SK-N-SH (cell line): ENCODE results near the gene CD70. TPM values are rescaled to one million over a fixed set of nuclear protein-coding genes. Genes with fewer than 3 reads are reported as not detected.
"Not testable (repeated sequence)": the region's sequence is repeated elsewhere in the genome, so short reads cannot be mapped to it uniquely, and the experiment has no call there.

ENCODE experiments used
- CTCF ChIA-PET: fragments of 300-600, 350-600 bp; formaldehyde crosslinking; extraction: SDS; loops from one replicate; lab custom pipeline; 2021; lab: Yijun Ruan, JAX
- POLR2A ChIA-PET: fragments of 350-600 bp; sonication (Branson Sonifier 250); formaldehyde crosslinking; extraction: SDS; loops from one replicate; lab custom pipeline; 2020; ENCODE audit warnings: antibody characterized with exemption, inconsistent platforms; lab: Yijun Ruan, JAX
- DNase-seq: peaks from one replicate; pipeline ENCODE4 v3.0.0; 2012
- H2AFZ ChIP-seq: fragments of 200-600 bp; sonication (generic); 2 replicates; pipeline ENCODE4 v1.8.1; 2016; ENCODE audit warnings: antibody characterized with exemption, mild to moderate bottlenecking, low read depth
- H3F3A ChIP-seq: fragments of 200-600 bp; sonication (generic); replicated peaks from 2 replicates; pipeline ENCODE3; 2016; ENCODE audit warnings: antibody characterized with exemption, mild to moderate bottlenecking; ENCODE audit not compliant: insufficient read depth
- H3K27ac ChIP-seq, 2 experiments: fragments of 200-500 bp in 1 of 2; fragments of 200-600 bp in 1 of 2; sonication (Bioruptor generic) in 1 of 2; sonication (generic), shearing (Covaris generic) in 1 of 2; 2 replicates each; pipeline versions ENCODE4 v1.5.1 to v1.6.1; 2014 to 2016; ENCODE audit warnings: low read depth in 2 of 2, inconsistent platforms in 1 of 2, low read length in 1 of 2, mild to moderate bottlenecking in 1 of 2, mixed read lengths in 1 of 2
- H3K27me3 ChIP-seq: fragments of 200-600 bp; sonication (generic), shearing (Covaris generic); 2 replicates; pipeline ENCODE4 v1.6.1; 2016; ENCODE audit warnings: mixed run types; ENCODE audit not compliant: insufficient read depth
- H3K36me3 ChIP-seq, 2 experiments: fragments of 200-500 bp in 1 of 2; fragments of 200-600 bp in 1 of 2; sonication (Bioruptor generic) in 1 of 2; sonication (generic) in 1 of 2; replicated peaks in 1 of 2; 2 replicates each; pipeline versions ENCODE3 to v1.5.1; 2014 to 2016; ENCODE audit warnings: low read length in 1 of 2, mild to moderate bottlenecking in 1 of 2; ENCODE audit not compliant: insufficient read depth in 2 of 2, control insufficient read depth in 1 of 2
- H3K4me1 ChIP-seq, 2 experiments: fragments of 200-500 bp in 1 of 2; fragments of 200-600 bp in 1 of 2; sonication (Bioruptor generic) in 1 of 2; sonication (generic), shearing (Covaris generic) in 1 of 2; 2 replicates each; pipeline versions ENCODE4 v1.5.1 to v1.6.1; 2014 to 2016; ENCODE audit warnings: low read depth in 1 of 2, low read length in 1 of 2, mixed run types in 1 of 2; ENCODE audit not compliant: insufficient read depth in 2 of 2, control insufficient read depth in 1 of 2
- H3K4me2 ChIP-seq: fragments of 200-600 bp; sonication (generic), shearing (Covaris generic); 2 replicates; pipeline ENCODE4 v1.6.1; 2017; ENCODE audit warnings: mixed run types
- H3K4me3 ChIP-seq, 2 experiments: fragments of 200-500 bp in 1 of 2; fragments of 200-600 bp in 1 of 2; sonication (Bioruptor generic) in 1 of 2; sonication (generic), shearing (Covaris generic) in 1 of 2; 2 replicates each; pipeline versions ENCODE4 v1.5.1 to v1.8.1; 2014 to 2016; ENCODE audit warnings: low read depth in 2 of 2, inconsistent platforms in 1 of 2, low read length in 1 of 2, mild to moderate bottlenecking in 1 of 2, mixed read lengths in 1 of 2, moderate library complexity in 1 of 2
- H3K79me2 ChIP-seq: fragments of 200-600 bp; sonication (generic); 2 replicates; pipeline ENCODE4 v1.8.1; 2017; ENCODE audit warnings: mild to moderate bottlenecking; ENCODE audit not compliant: insufficient read depth
- H3K9ac ChIP-seq: fragments of 200-600 bp; sonication (generic); 2 replicates; pipeline ENCODE4 v1.6.1; 2017; ENCODE audit warnings: mixed run types
- H3K9me2 ChIP-seq: fragments of 200-600 bp; sonication (generic); 2 replicates; pipeline ENCODE4 v1.6.1; 2017; ENCODE audit warnings: mixed run types
- H3K9me3 ChIP-seq: fragments of 200-600 bp; sonication (generic); 2 replicates; pipeline ENCODE4 v1.6.1; 2017; ENCODE audit warnings: mixed run types, mild to moderate bottlenecking, moderate library complexity
- H4K20me1 ChIP-seq: fragments of 200-600 bp; sonication (generic); 2 replicates; pipeline ENCODE4 v1.6.1; 2017; ENCODE audit warnings: mild to moderate bottlenecking, mixed run types; ENCODE audit not compliant: insufficient read depth
- CTCF ChIP-seq: fragments of 200-600 bp; sonication (generic); IDR thresholded peaks from 2 replicates; pipeline ENCODE4 v1.6.1; 2017; ENCODE audit warnings: antibody characterized with exemption, mild to moderate bottlenecking, moderate library complexity
- NRF1 ChIP-seq: IDR thresholded peaks from 2 replicates; pipeline ENCODE4 v1.6.1; 2012; ENCODE audit warnings: low read depth, mild to moderate bottlenecking, low read length
- RAD21 ChIP-seq: IDR thresholded peaks from 2 replicates; pipeline ENCODE4 v1.6.1; 2012; ENCODE audit warnings: mild to moderate bottlenecking, low read length
- REST ChIP-seq: IDR thresholded peaks from 2 replicates; pipeline ENCODE4 v1.6.1; 2012; ENCODE audit warnings: mild to moderate bottlenecking, low read depth, low read length, moderate library complexity
- WGBS: methylation state at CpG from one replicate; pipeline ENCODE4 v1.1.6; 2017; ENCODE audit warnings: low lambda C conversion rate; 5-methylcytosine and 5-hydroxymethylcytosine counted together
- polyA plus RNA-seq, 3 experiments: library from polyadenylated mRNA; depleted of rRNA; stranded (reverse); fragments of >200 nt; gene quantifications; 2 replicates each; pipeline ENCODE4 v1.2.3, GENCODE V29; 2012

The CD70 gene
- polyA plus RNA-seq, 1 of the 3 experiments (the other 2 are of a cell fraction) = 142 TPM

GRCh38 chr19:6566727-6567126, 24.2 kb downstream of the CD70 start:
- not testable (repeated sequence) for H2AFZ ChIP-seq

GRCh38 chr19:6564393-6564792, 26.6 kb downstream of the CD70 start:
- Histone ChIP-seq H3K27me3 (peaks cover 40% of the 10 kb centered on the region; the same call in 1 of the 2 replicates), H3F3A (no peaks in the 10 kb centered on the region), H3K4me1 (no peaks in the 10 kb centered on the region), H2AFZ (no peak overlapping the region), H3K36me3 (no peaks in the 10 kb centered on the region), H3K9me3 (no peaks in the 10 kb centered on the region), H4K20me1 (no peaks in the 10 kb centered on the region), H3K27ac (no peak overlapping the region), H3K4me3 (no peak overlapping the region), H3K79me2 (no peaks in the 10 kb centered on the region), H3K9ac (no peak overlapping the region), H3K4me2 (no peak overlapping the region), H3K9me2 (no peaks in the 10 kb centered on the region)
- ChIA-PET CTCF (interaction anchor here (0.7 kb wide), 1 partner anchor 12 kb away, joined by 3 read pairs; no protein-coding TSS in a partner anchor), POLR2A (no interaction called here)
- TF ChIP-seq REST = peak; percentile 95
- no peak for TF ChIP-seq NRF1
- no peak for DNase-seq
- WGBS = 21% methylated on average over 2 of the region's 2 CpGs

More at GRCh38 chr19:6566727-6567126, 24.2 kb downstream of the CD70 start:
- H4K20me1 ChIP-seq, H3K9me2 ChIP-seq, H3F3A ChIP-seq, H3K4me2 ChIP-seq, H3K36me3 ChIP-seq, H3K9ac ChIP-seq, H3K27ac ChIP-seq, POLR2A ChIA-PET, DNase-seq, H3K4me1 ChIP-seq, H3K4me3 ChIP-seq, H3K79me2 ChIP-seq, CTCF ChIA-PET: not testable (repeated sequence)
- 2% methylated on average over 3 of the region's 3 CpGs for WGBS
- H3K27me3 ChIP-seq = peaks cover 22% of the 10 kb centered on the region; the same call in 1 of the 2 replicates
- H3K9me3 ChIP-seq = peaks cover 11% of the 10 kb centered on the region

GRCh38 chr19:6562437-6562836, 28.5 kb downstream of the CD70 start:
- 0% methylated on average over 1 of the region's 1 CpG for WGBS
- H3K27ac ChIP-seq, POLR2A ChIA-PET, H3K4me3 ChIP-seq, H3K9me3 ChIP-seq, H3K4me1 ChIP-seq, H3K4me2 ChIP-seq, H3F3A ChIP-seq, H3K36me3 ChIP-seq, H4K20me1 ChIP-seq, H3K9me2 ChIP-seq, H3K9ac ChIP-seq, H3K79me2 ChIP-seq, H2AFZ ChIP-seq, DNase-seq: not testable (repeated sequence)
- peaks cover 36% of the 10 kb centered on the region; the same call in 1 of the 2 replicates for H3K27me3 ChIP-seq
- TF ChIP-seq CTCF (peak; percentile 45), RAD21 (0 out of 2 replicates have a peak, but pooled peaks have one; percentile 5)
- CTCF ChIA-PET = interaction anchor here (0.6 to 0.8 kb wide), 2 partner anchors 71 to 301 kb away, joined by 3 read pairs; no protein-coding TSS in a partner anchor
